Measurements from ENCODE around the gene CCL27.
A peak's percentile ranks its signal among the peaks of the same experiment; 100 is the strongest.

CCL27 gene

DNA sequence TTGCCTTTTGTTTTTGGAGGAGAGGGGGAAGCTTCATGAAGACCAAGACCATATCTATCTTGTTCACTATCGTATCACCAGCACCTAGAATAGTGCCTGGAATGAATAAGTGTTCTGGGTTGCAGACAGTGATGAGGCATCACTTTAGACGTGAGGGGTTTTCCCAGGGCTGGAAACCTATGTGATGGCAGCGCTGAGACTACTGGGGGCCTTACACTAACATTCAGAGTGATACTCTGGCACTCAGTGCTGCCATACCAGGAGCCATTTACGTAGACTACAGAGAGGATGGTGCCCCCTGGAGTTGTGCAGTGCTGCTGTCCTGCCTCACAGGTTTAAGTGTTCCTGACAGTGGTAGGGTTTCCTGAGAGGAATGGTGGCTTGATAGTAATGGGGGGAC is 21.7 kb upstream of the CCL27 start:
- DNase-seq = no peak

DNA sequence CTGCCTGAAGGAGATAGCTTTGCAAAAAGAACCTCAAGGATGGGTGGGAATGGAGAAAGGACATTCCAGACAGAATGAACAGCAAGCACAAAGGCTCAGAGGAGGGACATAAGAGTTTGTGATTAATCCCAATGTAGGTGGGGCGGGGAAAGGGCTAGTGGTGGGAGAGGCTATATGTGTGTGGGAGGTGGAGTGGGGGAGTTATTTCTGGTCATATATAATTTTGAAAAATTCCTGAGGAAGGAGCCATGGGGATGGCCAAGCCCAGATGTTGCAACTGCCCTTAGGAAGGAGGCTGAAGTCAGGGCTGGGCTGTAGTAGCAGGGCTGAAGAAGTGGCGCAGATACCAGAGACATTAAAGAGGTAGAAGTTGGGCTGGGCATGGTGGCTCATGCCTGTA is 13.4 kb upstream of the CCL27 start:
- no peak for DNase-seq

- peak; percentile 25 for DNase-seq
Measured at GRCh38 chr9:34675048-34675714, 12.7 kb upstream of the CCL27 start.

DNA sequence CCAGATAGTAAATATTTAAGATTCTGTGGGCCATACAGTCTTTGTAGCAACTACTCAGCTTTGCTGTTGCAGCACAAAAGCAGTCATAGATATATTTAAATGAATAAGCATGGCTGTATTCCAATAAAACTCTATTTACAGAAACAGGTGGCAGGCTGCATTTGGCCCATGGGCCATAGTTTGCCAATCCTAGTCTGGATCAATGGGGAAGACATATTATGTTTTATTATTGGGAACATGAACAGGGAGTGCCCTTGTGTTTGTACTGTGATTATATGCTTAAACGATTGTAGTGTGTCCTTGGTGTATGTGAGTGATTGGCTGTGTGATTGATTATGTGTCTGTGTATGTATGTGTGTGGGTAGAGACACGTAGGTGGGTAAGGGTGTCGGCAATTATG is 12.0 kb upstream of the CCL27 start:
- no peak for DNase-seq

DNA sequence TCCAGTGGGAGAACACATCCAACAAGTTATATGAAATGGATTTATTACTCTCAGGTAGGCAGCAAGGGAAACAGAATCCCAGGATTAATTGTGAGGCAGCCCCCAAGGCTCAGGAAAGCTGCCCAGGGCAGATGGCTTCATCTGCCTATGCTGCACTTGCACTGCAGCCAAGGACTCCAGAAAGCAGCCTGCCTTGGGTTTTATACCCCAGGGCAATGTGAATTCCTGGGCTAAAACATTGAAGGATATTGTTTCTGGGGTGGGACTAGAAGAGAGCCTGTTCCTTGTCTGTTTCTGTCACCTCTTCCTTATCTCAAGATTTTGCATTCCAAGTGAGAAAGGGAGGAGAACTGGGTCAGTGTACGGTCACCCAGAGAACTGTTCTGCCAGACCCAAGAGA is 8.8 kb upstream of the CCL27 start:
- DNase-seq = no peak

GRCh38 chr9:34669809-34670562 is 7.5 kb upstream of the CCL27 start:
- DNase-seq = no peak

- DNase-seq = peak; percentile 81
Measured at GRCh38 chr9:34665381-34666250, 3.2 kb upstream of the CCL27 start.

- DNase-seq = no peak
Measured at GRCh38 chr9:34665067-34665380, 2.6 kb upstream of the CCL27 start.

GRCh38 chr9:34664281-34665066 is 2.0 kb upstream of the CCL27 start:
- peak; percentile 49 for DNase-seq

- peak; percentile 19 for DNase-seq
Measured at GRCh38 chr9:34663303-34663605, 797 bp upstream of the CCL27 start.

GRCh38 chr9:34659592-34660253 is 2.7 kb downstream of the CCL27 start:
- DNase-seq = no peak

- DNase-seq = no peak
Measured at GRCh38 chr9:34658461-34658860, 4.0 kb downstream of the CCL27 start.

GRCh38 chr9:34656992-34657391 is 5.5 kb downstream of the CCL27 start:
- no peak for DNase-seq

DNA sequence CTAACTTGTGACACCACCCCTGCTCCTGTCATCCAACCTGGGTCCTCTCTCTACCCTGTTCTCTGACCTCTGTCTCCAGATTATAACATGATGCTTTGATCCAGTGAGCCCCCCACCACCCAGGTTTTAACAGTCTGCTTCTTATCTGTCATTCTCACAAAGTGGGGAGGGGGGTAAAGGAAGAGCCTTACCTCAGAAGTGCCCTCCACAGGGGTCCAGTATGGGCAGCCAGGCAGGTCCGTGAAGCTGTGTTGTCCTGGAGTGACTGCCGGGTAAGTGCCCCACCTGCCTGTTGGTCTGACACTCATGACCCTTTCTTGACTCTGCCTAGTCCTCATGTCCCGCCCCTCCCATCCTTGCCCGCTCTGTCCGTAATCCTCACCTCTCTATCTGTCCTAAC is 7.1 kb downstream of the CCL27 start:
- no peak for DNase-seq

DNA sequence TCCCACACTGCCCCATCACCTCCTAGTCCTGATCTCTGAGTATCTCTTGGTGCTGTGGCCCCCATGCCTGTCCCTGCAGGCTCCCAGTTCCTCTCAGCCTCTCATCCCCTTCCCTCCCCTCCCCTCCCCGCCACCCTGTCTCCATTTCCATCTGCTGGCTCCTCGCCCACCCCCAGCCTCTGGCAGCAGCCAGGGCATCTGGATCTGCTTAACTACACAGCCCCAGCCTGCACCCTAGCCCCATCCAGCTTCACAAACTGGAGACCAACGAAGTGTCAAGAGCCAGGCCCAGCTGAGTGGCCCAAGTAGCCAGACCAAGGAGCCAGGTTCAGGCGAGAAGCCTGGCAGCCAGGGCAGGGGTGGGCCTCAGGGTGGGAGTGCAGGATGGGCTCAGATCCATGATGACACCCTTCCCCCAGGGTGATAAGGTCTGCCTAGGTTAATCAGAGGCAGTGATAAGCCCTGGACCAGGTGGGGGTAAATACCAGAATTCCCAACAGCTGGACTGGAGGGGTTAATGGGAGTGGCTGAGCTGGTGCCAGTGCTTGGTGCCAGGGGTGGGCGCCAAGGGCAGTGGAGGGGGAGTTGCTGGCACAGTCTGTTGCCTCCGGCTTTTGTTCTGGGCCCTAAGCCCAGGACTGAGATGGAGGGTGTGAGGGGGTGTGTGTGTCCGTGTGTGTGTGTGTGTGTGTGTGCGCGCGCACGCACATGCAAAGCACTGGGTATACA is 8.0 kb downstream of the CCL27 start:
- no peak for DNase-seq

DNA sequence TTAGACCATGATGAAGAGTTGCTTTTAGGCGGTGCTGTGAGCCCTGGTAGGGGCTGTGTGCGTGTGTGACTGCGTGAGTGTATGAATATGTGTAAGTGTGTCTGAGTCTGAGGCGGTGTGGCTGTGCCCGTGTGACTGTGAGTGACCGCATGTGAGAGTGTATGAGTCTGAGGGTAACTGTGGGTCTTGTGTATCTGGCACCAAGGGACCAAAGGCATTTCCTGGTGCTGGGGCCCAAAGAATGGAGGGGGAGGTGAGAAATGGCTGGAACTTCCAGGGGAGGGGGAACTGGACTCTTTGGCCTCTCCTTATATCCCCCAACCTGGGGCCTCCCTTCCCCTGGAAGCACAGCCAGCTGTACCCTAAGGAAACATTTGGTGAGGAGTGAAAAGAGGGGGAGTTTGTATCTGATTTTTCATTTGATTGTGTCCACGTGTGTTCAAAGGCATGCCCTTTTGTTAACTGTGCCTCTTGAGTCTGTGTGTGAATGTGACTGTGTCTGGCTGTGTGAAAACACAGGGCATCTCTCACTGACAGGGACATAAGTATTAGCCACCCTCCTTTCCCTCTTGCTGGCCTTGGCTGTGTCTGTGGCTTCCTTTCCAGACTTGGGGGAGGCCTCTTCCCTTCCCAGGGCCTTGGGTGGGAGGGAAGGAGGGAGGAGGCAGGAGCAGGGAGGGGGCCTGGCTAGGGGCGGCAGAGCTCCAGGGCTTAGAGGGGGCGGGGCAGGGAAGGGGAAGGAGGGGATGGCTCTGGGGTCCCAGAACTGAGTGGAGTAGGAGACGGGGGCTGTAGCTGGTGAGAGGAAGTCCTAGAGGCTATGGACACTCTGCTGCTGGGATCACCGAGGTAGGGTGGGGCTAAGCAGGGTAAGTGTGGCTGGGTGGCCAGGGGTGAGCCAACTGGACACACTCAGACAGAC is 9.0 kb downstream of the CCL27 start:
- DNase-seq = no peak

- DNase-seq = no peak
Measured at GRCh38 chr9:34652602-34653000, 9.9 kb downstream of the CCL27 start.

DNA sequence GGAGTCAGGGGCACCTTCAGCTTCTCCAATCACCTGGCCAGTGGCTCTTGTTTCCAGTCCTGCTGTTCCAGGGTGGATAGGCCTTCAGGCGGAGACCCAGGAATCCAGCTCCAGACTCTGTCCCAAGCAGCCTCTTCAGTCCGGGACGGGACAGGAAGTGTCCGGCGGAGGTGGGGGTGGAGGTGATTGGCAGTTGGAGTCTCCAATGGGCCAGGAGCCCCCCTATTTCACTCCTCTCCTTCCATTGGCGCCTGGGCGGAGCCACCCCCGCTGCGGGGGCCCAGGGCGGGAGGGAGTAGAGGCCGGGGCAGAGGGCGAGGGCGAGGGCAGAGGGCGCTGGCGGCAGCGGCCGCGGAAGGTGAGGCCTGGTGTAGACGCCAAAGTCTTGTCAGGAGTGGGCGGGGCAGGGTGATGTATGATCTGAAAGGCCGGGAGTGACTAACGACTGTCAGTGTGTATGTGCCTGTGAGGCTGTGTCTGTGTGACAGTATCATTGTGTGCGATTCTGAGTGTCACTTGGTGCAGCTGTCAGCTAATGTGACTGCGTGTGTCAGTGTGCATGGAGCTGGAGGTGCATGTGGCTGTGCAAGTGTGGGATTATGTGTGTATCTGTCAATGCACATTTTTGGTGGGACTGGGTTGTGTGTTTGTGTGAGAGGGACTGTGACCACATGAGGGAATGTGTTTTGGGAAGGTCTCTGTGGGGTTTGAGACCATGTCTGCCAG is 10.4 kb downstream of the CCL27 start, which contains the start of gene IL11RA:
Gene IL11RA, plus strand, starts transcription at position 310 of the 726 bp plus-strand sequence. CDS start 3,033 bp downstream, outside the sequence.
- peak; percentile 15 for DNase-seq

GRCh38 chr9:34651321-34651720 is 11.1 kb downstream of the CCL27 start:
- no peak for DNase-seq

DNA sequence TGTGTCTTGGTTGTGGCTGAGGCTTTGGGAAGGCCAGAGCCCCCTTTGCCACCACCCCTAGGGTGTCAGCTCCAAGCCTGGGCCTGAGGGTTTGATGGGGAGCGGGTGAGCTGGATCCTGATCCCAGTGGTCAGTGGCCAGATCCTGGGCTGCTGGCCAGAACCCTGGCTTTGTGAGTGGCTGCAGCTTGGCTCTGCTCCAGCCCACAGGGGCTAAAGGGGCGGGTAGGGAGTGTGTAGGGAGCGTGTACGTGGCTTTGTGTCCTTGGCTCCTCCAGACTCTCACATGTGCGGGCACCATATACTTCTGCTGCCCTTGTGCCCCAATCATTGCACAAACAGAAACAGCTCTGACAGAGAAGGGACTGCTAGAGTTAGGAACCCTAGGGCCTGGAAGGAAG is 11.6 kb downstream of the CCL27 start:
- no peak for DNase-seq

Data from activated effector memory CD4-positive, alpha-beta T cell treated with Interleukin-2 at 50 U/mL for 16 hours (primary cell).